Fibroblast of lung (primary cell): ENCODE results near the gene RPS19BP1.

Source experiments
- EZH2 ChIP-seq: IDR thresholded peaks from 2 replicates; pipeline ENCODE4 v1.5.1; 2012; ENCODE audit warnings: low read length, control low read depth, mild to moderate bottlenecking; ENCODE audit errors: missing control alignments
- TF ChIP-seq, protein P1 (sequence below), 2 donors: IDR thresholded peaks in 1 of 2; conservative IDR thresholded peaks in 1 of 2; 1 replicate in 1 of 2; 2 replicates in 1 of 2; pipeline ENCODE4 v1.5.1; 2011 to 2012; ENCODE audit warnings: low read length in 2 of 2, control low read depth in 1 of 2, inconsistent platforms in 1 of 2, low read depth in 1 of 2, mild to moderate bottlenecking in 1 of 2

DNA sequence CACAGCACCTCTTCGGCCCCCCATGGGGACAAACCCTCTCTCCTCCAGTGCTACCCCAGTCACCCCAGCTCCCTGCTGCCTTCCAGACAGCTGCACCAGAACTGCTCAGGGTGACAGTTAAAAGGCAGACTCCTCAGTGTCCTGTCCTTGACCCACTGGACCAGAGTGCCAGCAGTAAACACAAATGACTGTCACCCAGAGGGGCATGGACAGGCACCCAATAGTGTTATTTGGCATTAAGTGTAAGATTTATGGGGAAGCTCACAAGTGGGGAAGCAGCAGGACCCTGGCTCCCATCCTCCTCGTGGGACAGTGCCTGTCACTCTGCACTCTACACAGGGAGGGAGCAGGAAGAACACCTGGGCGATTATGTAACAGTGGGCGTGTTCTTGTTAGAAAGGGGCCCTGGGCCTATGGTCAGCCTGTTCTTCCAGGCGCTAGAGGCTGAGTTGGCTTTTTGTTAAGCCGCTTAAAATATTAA lies 5.0 kb downstream of the RPS19BP1 start:
- no peak for TF ChIP-seq EZH2
- TF ChIP-seq, protein P1, sequence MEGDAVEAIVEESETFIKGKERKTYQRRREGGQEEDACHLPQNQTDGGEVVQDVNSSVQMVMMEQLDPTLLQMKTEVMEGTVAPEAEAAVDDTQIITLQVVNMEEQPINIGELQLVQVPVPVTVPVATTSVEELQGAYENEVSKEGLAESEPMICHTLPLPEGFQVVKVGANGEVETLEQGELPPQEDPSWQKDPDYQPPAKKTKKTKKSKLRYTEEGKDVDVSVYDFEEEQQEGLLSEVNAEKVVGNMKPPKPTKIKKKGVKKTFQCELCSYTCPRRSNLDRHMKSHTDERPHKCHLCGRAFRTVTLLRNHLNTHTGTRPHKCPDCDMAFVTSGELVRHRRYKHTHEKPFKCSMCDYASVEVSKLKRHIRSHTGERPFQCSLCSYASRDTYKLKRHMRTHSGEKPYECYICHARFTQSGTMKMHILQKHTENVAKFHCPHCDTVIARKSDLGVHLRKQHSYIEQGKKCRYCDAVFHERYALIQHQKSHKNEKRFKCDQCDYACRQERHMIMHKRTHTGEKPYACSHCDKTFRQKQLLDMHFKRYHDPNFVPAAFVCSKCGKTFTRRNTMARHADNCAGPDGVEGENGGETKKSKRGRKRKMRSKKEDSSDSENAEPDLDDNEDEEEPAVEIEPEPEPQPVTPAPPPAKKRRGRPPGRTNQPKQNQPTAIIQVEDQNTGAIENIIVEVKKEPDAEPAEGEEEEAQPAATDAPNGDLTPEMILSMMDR (conservative IDR thresholded peaks at IDR 0.05 in 1 of 2, IDR thresholded peaks at IDR 0.05 in 1 of 2; ENCODE audit: low read depth in 1 of 2, low read length in 2 of 2), result no peak
